GM21717 (cell line): ENCODE results near the gene CHMP1A.
A peak's percentile ranks its signal among the peaks of the same experiment; 100 is the strongest.
"Not testable (repeated sequence)": the region's sequence is repeated elsewhere in the genome, so short reads cannot be mapped to it uniquely, and the experiment has no call there.

Experiments used
- ATAC-seq: cut with Tn5 transposase; IDR thresholded peaks from one replicate; pipeline ENCODE4 v1.9.1; 2021; ENCODE audit warnings: mild to moderate bottlenecking, moderate library complexity; ENCODE audit not compliant: unreplicated experiment

Gene CHMP1A

DNA sequence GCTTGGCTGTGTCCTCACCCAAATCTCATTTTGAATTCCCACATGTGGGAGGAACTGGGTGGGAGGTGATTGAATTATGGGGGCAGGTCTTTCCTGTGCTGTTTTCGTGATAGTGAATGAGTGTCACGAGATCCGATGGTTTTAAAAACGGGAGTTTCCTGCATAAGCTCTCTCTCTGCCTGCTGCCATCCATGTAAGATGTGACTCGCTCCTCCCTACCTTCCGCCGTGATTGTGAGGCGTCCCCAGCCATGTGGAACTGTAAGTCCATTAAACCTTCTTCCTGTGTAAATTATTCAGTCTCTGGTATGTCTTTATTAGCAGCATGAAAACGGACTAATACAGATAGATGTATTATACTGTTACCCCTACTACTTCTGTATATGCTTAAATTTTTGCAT is 3.7 kb upstream of the CHMP1A start:
- ATAC-seq = no peak

DNA sequence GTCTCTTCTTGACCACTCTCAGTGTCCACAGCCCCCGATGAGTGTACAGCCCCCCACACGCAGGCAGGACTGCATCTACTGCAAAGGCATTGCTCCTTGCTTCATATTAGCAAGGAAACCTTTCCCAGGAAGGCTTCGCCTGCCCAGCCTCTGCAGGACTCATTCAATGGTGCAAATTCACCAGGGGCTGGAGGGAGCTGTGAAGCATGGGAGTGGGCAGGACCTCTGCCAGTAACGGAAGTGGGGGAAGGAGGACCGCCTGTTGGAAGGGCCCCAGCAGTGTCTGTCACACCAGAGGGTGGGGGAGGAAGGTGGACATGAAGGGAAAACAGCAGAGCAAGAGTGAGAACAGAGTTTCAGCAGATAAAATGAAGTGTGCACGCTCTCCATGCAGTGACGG is 2.6 kb upstream of the CHMP1A start:
- no peak for ATAC-seq

DNA sequence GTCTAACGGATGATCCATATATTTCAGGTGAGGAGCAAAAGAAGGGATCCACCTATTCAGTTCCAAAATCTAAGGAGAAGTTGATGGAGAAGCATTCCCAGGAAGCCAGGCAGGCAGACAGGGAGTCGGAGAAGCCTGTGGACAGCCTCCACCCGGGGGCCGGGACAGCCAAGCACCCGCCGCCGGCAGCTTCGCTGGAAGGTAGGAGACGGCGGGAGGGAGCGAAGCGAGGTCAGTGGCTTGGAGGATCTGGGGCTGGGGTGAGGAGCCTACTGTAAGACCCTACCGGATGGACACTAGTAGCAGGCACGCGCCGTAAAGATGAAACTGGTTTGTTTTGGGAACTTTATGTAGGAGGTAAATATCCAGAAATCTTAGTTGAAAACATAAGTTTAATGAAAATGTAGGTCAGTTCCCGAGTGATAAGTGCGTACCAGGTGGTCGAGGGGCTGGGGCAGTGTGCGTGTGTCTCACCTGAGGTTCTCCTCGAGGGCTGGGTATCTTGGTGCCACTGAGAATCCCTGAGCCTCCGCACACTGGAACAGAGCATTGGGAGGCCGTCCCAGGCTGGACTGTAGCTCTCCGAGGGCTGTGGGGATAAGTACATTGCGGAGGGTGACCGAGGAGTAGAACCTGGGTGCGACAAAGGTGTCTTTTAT is 842 bp upstream of the CHMP1A start:
- ATAC-seq = peak; percentile 12

DNA sequence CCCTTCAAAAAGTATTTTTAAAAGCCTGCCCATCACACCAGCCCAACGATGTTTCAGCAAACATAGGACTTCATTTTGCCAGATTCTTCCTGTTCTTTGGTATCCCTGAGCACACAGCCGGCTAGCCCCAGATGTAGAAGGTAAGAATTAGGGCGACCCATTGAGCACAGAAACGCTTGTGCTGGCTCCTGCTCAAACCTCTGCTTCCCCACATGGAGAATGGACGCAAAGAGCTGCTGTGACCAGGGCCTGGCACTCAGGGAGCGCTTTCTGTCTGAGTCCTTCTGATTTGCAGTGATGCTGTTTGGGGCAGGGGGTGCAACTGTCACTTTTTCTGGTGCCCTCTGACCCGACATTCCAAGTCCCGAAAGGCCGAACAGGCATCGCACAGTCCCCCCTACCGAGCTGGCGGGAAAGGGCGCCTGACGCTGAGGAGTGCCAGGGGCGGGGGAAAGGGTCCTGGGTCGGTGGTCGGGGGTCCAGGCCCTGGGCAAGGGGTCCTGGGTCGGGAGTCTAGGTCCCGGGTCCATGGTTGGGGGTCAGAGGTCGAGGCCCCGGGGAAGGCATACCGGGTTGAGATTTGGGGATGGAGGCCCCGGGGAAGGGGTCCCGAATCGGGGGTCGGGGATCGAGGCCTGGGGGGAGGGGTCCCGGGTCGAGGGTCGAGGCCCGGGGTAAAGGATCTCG is 930 bp downstream of the CHMP1A start:
- ATAC-seq = no peak

DNA sequence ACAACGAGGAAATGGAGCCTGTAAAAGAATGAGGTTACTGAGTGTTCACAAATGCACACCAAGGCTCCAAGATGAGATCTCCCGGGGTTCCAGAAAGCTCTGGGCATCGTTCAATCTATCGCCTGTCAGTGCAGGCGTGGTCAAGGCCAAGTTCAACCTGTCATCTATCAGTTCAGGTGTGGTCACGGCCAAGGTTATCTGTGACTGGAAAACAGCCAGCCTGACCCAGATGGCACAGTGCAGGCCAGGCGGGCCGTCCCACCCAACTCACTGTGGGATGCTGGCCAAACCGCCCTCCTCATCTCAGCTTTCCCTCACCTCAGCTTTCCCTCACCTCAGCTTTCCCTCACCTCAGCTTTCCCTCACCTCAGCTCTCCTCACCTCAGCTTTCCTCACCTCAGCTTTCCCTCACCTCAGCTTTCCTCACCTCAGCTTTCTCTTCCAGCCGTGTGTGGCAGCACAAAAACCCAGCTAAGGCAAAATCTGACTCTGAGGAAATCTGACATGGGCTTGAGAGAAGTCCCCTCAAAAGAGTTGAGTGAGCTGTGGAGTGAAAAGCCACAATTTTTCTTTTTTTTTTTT is 2.4 kb downstream of the CHMP1A start:
- ATAC-seq = no peak

DNA sequence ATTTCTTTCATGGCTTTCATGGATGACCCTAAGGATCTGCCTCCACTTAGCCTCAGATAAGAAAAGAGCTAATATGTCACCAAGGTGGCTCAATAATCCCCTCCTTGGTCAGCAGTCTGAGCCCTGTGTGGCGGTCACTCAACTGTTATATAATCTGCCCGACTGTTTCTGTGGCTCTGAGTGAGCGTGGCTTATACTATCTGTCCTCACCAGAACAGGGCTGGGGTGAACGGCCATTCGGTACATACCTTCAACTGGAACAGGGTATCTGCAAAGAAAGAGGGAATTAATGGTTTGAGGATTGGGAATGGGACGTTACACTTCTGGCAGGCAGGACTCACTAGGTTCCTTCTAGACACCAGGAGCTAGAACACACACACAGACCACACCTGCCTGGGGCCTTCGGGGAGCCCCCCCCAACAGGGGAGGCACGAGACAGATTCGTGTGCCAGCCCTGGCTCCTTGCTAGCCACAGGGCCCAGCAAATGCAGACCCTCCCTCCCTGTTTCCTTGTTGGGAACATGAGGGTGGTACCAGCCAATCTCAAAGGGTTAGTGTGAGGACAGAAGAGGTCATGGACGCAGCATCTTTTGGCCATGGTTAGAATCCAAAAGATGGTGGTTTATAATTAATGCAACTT is 3.7 kb downstream of the CHMP1A start:
- no peak for ATAC-seq

DNA sequence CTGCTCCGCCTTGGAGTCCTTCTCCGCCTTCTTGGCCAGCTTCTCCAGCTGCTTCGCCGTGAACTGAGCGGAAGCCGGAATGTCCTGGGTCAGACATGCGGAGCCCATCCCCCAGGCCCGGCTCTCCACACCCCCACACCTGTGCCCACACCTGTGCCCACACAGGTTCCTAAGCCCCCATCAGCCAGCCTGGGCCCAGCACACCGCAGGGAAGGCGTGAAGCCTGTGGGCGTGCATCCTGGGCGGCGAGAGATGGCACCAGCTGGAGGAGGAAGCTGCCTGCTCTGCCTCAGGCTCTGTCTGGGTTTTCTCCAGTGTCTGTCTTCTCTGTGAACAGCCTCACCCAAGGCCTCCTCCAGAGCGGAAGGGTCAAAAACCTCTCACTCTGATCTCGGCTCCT is 5.9 kb downstream of the CHMP1A start:
- no peak for ATAC-seq

DNA sequence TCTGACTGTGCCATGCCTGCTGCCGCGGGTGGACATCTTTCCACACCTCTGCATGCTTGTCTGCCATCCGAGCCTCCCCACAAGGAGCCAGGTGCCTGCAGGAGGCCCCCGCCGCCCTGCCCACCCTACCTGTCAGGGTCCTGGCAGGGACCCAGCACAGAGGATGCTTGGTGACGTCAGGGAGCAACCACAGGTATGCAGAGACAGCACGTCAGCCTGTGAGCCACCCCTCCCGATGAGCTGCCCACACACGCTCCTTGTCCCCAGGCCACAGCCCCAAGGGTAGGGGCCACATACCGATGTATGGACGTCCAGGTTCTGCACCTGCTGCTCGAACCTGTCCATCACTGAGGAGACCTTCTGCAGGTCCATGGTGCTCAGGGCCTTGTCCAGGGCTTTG is 10.6 kb downstream of the CHMP1A start:
- no peak for ATAC-seq

DNA sequence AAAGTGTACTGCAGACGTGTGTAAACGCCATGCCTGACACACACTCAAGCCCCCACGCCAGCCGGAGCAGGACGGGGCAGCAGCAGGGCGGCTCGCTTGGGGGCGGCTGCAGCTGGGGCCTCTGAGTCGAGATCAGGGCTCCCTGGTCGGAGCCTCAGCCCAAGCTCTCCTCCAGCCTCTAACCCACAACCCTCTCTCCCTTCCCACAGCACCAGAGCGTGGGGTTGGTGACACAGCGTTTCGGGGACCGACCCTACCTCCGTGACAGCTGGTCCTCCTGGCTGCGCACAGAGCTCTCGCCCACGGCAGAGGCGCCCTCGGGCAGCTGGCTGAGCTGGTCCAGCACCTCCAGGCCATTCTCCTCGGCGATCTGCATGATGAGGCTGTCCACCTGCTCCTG is 11.2 kb downstream of the CHMP1A start:
- ATAC-seq = no peak

DNA sequence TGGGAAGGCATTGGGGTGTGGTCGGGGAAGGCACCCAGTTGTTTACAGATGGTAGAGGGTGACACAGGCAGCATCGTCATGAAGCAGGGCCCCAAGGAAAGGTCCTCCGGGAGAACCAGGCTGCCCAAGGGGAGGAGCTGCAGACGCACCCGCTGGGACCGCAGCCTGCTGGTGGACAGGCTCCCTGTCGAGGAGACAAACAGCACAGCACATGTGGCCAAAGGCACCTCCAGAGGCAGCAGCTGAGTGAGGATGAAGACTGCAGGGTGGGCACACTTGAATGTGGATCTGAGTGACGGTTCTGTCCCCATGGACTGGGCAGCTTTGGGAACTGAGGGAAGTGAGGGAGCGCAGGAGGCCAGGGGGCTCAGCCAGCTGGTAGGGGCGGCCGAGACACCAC is 12.4 kb downstream of the CHMP1A start:
- ATAC-seq = no peak

DNA sequence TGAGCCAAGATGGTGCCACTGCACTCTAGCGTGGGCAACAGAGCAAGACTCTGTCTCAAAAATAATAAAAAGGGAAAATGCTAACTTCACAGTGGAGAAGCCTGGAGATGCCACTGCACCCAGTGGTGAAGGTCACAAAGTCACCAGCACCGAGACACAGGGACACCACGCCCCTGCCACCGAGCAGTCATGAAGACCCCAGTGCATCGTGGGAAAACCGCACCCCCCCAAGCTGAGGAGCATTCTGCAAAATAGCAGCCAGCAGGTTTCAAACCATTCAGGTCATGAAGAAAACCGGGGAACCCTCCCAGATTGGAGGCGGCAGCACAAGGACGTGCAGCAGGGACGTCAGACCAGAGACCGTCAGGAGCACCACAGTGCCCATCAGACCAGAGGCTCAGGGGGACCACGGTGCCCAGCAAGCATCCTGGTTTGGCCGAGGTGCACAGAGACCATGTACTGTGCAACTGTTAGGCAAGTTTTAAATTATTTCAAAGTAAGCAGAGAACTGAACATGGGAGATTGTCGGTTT is 13.7 kb downstream of the CHMP1A start:
- ATAC-seq = no peak

DNA sequence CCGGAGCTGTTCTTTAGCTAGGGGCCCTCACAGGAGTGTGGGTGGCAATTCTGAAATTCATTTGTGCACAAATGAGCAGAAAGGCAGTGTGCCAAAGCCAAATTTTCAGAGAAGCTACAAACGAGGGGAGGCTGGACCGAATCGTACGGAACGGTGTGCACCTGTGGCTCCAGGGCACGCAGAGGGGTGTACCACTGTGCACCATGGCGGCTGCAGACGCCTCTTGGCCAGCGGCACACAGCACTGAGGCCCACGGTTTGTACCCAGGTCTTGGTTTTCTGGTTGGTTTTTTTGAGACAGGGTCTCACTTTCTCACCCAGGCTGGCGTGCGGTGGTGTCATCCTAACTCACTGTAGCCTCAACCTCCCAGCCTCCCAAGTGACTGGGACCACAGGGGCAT is 14.9 kb downstream of the CHMP1A start:
- ATAC-seq = no peak

DNA sequence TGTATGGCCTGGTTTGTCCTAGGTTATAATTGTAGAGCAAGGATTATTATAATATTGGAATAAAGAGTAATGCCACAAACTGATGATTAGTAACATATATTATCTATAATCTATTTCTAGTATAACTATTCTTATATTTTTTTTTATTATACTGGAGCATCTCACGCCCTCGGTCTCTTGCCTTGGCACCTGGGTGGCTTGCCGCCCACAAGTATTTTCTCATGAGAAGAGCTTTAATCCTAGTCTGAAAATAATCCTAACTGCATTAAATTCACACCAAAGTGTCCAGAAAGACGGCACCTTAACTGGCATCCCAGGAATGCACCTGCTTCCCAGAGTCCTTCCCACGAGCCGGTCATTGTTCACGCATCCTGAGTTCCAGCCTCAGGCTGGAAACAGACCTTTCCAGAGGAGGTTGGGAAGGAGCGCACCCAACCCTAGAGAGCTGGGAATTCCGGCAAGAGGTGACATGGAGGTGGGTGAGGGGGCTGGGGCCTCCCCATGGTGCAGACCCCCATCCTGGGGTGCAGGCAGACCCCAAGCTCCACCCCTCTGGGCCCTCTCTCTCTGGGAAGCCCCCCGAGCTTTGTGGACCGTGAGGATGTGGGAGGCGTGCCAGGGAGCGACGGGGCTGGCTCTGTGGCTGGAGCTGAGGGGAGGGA is 15.9 kb downstream of the CHMP1A start:
- no peak for ATAC-seq

DNA sequence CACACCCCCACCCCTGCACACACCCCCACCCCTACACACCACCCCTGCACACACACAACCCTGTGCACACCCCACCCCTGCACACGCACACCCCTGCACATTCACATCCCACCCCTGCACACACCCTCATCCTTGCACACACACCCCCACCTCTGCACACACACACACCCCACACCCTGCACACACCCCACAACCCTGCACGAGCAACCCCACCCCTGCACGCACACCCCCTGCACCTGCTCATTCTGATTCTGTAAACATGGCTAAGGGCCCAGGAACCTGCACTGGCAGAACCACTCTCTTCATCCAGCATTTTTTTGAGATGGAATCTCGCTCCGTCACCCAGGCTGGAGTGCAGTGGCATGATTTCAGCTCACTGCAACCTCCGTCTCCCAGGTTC is 18.1 kb downstream of the CHMP1A start:
- ATAC-seq = no peak

DNA sequence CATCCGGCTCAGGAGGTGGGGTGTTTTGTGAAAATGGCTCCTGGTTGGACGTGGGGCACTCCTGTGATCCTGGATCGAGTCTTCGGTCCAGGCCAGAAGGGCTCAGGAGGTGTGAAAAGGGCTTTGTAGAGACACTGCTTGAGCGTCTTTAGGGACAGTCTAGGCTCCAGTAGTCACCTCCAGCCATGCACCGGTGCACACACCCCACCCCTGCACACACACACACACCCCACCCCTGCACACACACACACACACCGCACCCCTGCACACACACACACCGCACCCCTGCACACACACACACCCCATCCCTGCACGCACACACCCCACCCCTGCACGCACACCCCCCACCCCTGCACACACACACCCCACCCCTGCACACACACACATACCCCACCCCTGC is 19.1 kb downstream of the CHMP1A start:
- no peak for ATAC-seq

DNA sequence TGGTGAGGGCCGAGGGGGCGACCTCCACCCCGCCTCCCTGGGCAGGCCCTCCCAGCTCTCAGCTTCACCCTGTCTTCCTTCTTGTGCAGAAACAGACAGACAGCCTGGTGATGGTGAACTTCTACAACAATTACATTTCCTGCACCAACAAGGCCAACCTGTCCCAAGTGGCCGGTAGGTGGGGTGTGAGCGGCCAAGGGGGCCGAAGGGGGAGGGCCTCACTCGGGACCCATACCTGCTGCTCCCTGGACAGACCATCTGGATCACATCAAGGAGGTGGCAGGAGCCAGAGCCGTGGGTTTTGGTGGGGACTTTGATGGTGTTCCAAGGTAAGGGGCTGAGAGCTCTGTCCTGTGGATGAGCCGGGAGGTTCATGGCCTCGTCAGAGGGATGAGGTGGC is 20.1 kb downstream of the CHMP1A start:
- ATAC-seq = no peak

DNA sequence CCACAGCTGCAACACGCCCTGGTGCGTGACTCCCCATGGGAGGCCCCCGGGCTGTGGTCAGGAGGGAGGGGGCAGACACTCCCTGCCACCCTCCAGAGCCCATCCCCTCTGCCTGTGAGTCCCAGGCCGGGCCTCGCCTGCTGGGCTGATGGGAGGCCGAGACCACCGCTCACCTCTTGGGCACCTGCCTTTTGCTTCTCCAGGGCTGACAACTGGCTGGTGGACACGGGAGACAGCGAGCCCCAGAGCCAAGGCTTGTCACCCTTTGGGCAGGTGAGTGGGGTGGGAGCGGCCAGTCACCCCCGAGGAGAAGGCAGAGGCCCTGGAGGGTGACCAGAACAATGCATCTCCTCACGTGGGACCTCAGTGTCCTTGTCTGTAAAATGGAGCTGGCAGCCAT is 20.8 kb downstream of the CHMP1A start:
- no peak for ATAC-seq

DNA sequence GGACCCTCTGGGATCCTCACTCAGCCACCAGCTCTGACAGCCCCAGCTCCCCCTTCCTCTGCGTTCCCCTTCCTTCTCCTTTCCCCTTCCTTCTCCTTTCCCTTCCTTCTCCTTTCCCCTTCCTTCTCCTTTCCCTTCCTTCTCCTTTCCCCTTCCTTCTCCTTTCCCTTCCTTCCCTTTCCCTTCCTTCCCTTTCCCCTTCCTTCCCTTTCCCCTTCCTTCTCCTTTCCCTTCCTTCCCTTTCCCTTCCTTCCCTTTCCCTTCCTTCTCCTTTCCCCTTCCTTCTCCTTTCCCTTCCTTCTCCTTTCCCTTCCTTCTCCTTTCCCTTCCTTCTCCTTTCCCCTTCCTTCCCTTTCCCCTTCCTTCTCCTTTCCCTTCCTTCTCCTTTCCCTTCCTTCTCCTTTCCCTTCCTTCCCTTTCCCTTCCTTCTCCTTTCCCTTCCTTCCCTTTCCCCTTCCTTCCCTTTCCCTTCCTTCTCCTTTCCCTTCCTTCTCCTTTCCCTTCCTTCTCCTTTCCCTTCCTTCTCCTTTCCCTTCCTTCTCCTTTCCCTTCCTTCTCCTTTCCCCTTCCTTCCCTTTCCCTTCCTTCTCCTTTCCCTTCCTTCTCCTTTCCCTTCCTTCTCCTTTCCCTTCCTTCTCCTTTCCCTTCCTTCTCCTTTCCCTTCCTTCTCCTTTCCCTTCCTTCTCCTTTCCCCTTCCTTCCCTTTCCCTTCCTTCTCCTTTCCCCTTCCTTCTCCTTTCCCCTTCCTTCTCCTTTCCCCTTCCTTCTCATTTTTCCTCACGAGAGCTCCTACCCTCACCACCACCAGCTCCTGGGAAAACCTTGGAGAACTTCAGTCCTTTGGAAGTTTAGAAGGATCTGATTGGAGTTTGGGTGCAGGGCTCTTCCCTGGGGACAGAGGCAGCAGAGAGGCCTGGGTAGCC is 22.8 kb downstream of the CHMP1A start:
- ATAC-seq = not testable (repeated sequence)

DNA sequence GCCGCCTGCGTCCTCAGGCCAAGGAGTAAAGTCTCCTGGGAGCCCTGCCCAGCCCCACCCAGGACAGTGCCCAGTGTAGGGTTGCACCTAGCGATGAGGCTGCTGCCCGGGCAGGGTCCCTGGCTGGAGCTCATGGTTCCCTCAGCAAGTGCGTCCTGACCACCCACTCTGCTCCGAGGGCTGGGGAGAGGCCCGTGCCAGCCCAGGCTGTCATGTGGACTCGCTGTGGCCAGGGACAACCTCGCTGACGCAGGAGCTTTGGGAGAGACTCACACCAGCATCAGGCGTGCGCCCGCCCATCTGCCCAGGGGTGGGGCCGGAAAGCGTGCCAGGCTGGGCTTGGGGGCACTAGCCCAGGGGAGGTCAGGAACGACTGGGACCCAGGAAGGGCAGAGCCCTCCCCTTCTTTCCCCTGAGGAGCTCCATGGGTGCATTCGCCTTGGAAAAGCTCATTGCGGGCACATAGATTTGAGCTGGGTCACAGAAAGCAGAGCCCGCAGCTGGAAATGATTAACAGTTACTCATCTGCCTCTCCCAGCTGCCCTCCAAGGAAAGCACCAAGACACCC is 24.4 kb downstream of the CHMP1A start:
- no peak for ATAC-seq
